GM11168 (cell line): ENCODE data around the gene ELF5.

Source experiments
- in situ Hi-C: fragments of 300-500 bp; cut with MboI; formaldehyde crosslinking; loops from one replicate; pipeline ENCODE4 v1.12.0; 2022; ENCODE audit warnings: low sequenced_read_pairs; ENCODE audit not compliant: unreplicated experiment

The ELF5 gene

GRCh38 chr11:34513682-34514449 is at the start of gene ELF5:
ELF5 (minus strand) TSS chr11:34513794; CDS start chr11:34505749, 8,045 bp downstream.
- in situ Hi-C loops, result no loop called here

GRCh38 chr11:34562976-34563375 is 49.4 kb upstream of the ELF5 start:
- in situ Hi-C loops, result no loop called here

DNA sequence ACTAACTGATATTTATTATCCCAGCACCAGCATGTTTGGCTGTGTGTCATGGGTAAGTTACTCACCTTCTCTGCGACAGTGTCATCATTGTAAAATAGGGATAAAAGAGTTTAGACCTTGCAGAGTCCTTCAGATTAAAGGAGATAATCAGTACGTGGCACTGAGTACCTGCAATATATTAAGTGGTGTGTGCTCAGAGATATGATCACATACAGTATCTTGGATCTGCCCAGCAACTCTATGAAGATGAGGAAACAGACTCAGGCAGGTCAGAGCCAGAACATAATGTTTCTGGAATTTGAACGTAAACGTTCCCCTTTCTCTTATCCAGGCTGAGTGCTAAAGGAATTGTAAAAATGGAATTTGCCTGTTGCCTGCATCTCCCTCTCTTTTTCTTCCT is 46.9 kb upstream of the ELF5 start:
- in situ Hi-C loops, result no loop called here

DNA sequence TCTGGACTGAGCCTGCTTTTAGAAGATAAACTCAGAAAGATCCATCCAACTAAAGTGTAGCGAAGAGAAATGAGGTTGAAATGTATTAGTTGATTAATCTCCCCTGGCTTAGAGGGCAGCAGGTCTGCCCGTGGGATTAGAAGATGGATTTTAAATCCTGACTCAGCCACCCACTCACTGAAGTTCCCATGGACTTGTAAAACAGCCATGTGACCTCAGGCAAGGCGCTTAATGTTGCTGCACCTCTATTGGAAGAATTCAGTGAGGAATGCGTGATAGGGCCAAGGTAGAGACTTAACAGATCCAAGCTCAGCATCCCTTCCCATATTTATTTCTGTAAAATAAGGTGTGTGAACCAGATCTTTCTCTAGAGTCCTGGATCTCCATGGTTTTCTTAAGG is 45.1 kb upstream of the ELF5 start:
- in situ Hi-C loops, result no loop called here

GRCh38 chr11:34558211-34558610 is 44.6 kb upstream of the ELF5 start:
- in situ Hi-C loops, result no loop called here

GRCh38 chr11:34552270-34552669 is 38.7 kb upstream of the ELF5 start:
- in situ Hi-C loops, result no loop called here

GRCh38 chr11:34549271-34549670 is 35.7 kb upstream of the ELF5 start:
- in situ Hi-C loops, result no loop called here

DNA sequence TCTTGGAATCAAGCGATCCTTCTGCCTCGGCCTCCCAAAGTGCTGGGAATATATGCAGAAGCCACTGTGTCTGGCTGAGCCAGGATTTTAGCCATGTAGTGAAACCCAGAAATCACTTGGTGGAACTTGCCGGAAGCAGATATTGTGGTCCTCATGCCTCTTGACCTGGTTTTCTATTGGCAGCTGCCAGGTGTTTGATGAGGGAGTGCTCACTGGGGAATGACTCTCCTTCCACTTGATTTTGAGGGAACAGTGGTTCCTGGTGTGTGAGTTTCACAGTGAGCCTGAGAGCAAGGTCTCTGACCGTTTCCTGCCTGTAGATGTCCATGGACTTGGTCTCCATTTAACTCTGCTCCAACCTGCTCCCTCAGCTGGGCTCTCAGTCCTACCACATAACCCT is 34.7 kb upstream of the ELF5 start:
- in situ Hi-C loops, result no loop called here

GRCh38 chr11:34546511-34547209 is 33.1 kb upstream of the ELF5 start:
- in situ Hi-C loops, result no loop called here

GRCh38 chr11:34542089-34542488 is 28.5 kb upstream of the ELF5 start:
- in situ Hi-C loops, result no loop called here

DNA sequence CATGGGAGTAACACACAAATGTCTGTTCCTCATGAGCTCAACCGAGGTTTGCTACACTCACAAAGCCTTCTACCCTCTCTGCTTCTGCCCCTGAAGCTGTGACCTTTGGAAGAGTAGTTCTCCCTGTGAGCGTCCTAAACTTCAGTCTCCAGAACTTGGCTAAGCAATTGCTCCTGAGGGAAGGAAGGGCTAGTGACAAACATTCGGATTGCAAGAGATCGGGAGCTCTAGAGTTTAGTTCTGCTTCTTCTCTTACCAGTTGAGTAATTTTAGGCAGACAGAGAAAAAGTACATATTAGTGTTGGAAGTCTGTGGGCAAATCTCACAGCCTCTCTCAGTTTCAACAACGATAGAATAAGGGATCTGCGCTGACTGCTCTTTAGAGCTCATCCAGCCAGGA is 27.3 kb upstream of the ELF5 start:
- in situ Hi-C loops, result no loop called here

GRCh38 chr11:34537636-34538035 is 24.0 kb upstream of the ELF5 start:
- in situ Hi-C loops, result no loop called here

DNA sequence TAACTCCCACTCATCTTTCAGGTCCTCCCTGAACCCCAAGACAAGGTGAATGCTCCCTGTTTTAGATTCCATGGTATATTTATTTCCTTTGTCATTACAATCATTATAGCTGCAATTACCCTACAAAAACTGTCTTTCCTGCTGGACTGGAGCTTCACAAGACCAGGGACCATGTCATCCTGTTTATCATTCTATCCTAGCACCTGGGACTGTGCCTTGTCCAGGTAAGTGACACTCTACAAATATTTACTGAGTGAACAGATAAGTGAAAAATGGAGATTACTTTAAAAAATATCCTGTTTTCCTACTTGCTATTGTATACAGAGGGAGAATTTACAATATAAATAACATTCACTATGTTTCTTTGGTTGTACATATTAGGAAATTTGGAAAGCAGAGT is 22.5 kb upstream of the ELF5 start:
- in situ Hi-C loops, result no loop called here

GRCh38 chr11:34534826-34535225 is 21.2 kb upstream of the ELF5 start:
- in situ Hi-C loops, result no loop called here

GRCh38 chr11:34531663-34532062 is 18.1 kb upstream of the ELF5 start:
- in situ Hi-C loops, result no loop called here

DNA sequence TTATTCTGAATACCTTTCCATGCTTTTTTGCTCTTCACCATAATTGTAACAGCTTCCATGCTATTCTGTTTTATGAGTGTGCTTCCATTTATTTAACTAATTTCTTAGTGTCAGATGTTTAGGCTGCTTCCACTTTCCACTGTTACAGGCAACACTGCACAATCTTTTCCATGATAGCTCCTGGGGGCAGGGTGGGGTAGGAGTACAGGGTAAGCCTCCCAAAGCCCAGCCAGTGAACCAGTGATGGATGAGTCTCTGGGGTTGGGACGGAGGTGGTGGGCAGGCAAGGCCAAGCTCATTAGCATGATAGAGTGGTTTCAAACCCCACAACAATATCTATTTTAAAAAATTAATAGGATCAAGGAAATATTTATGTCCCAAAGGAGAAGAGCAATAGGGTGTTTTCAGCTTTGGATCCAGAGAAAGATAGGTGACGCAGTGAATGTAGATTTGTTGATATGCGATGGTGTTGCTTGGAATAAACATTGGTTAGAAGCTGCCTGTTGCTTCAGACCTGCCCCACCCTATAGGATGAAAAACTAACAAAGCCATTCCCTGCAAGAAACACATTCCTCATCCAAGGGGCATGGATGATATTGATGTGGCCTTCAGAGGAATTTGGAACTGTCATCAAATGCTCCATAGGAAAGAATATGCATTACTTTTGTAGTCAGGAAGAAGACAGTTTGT is 17.1 kb upstream of the ELF5 start:
- in situ Hi-C loops, result no loop called here

GRCh38 chr11:34529643-34530042 is 16.0 kb upstream of the ELF5 start:
- in situ Hi-C loops, result no loop called here

DNA sequence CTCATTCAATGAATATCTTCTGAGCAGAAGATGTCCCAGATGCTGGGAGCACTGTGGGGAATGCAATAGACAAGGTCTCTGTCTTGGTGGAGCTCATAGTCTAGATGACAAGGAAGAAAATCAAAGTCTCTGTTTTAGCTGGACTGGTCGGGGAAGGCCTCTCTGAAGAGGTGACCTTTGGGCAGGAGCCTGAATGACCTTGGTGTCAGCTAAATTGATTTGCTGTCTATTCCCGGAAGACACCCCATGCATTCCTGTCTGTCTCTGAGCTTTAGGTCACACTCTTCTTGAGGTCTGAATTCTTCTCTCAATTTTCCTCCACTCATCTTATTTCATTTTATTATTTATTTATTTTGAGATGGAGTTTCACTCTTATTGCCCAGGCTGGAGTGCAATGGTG is 14.5 kb upstream of the ELF5 start:
- in situ Hi-C loops, result no loop called here

- in situ Hi-C loops, result no loop called here
Measured at GRCh38 chr11:34525888-34526657, 12.5 kb upstream of the ELF5 start.

GRCh38 chr11:34525098-34525497 is 11.5 kb upstream of the ELF5 start:
- in situ Hi-C loops, result no loop called here

- in situ Hi-C loops, result no loop called here
Measured at GRCh38 chr11:34524696-34525095, 11.1 kb upstream of the ELF5 start.
